ENCODE results near the gene LENEP. TPM values are rescaled to one million over a fixed set of nuclear protein-coding genes. Genes with fewer than 3 reads are reported as not detected.

Gene LENEP
- total RNA-seq, 1 donor from 2014 or later, result not detected

GRCh38 chr1:154998818-154999570 lies 5.6 kb downstream of the LENEP start:
- Histone ChIP-seq H3K4me2 (peak overlapping the region; percentile 82), H3K27me3 (no peaks in the 10 kb centered on the region), H3F3A (ENCODE audit: low read depth) (peaks cover 43% of the 10 kb centered on the region), H3K36me3 (no peaks in the 10 kb centered on the region), H3K4me3 (peak overlapping the region; percentile 72), H3K4me1 (peaks cover 13% of the 10 kb centered on the region), H3K79me2 (ENCODE audit: low read depth) (peaks cover 14% of the 10 kb centered on the region), H3K9me3 (ENCODE audit: low read depth) (no peaks in the 10 kb centered on the region), H2AFZ (replicated peaks) (no peak overlapping the region), H4K20me1 (ENCODE audit: low read depth) (no peaks in the 10 kb centered on the region), H3K9ac (no peak overlapping the region), H3K27ac (no peak overlapping the region)
- Mint-ChIP-seq H3K36me3 (no peaks in the 10 kb centered on the region), H3K27me3 (ENCODE audit: insufficient read depth, low read depth) (peaks cover 4% of the 10 kb centered on the region), H3K9me3 (no peaks in the 10 kb centered on the region), H3K4me3 (peak overlapping the region; percentile 83), H3K4me1 (peaks cover 25% of the 10 kb centered on the region), H3K27ac (peak overlapping the region; percentile 94)
- TF ChIP-seq EZH2phosphoT487 (IDR thresholded peaks at IDR 0.05), result no peak
- peak; percentile 92 for TF ChIP-seq CTCF (IDR thresholded peaks at IDR 0.05)
- TF ChIP-seq EZH2 (IDR thresholded peaks at IDR 0.05), result no peak
- DNase-seq (ENCODE audit: low spot score), result peak; percentile 84

- TF ChIP-seq CTCF (IDR thresholded peaks at IDR 0.05) (no peak), EZH2phosphoT487 (IDR thresholded peaks at IDR 0.05) (no peak), EZH2 (IDR thresholded peaks at IDR 0.05) (no peak)
- H3F3A ChIP-seq (ENCODE audit: low read depth), result peaks cover 43% of the 10 kb centered on the region
- no peaks in the 10 kb centered on the region for H3K27me3 ChIP-seq
- peaks cover 22% of the 10 kb centered on the region for H3K79me2 ChIP-seq (ENCODE audit: low read depth)
- peak; percentile 76 for DNase-seq (ENCODE audit: low spot score)
- Mint-ChIP-seq H3K4me3 (peak overlapping the region; percentile 92), H3K27ac (peak overlapping the region; percentile 44), H3K4me1 (peaks cover 32% of the 10 kb centered on the region), H3K27me3 (ENCODE audit: insufficient read depth, low read depth) (peaks cover 4% of the 10 kb centered on the region), H3K36me3 (no peaks in the 10 kb centered on the region), H3K9me3 (peaks cover 2% of the 10 kb centered on the region)
- peak overlapping the region; percentile 41 for H3K27ac ChIP-seq
- H3K4me2 ChIP-seq, result peak overlapping the region; percentile 82
- H3K4me1 ChIP-seq, result peaks cover 20% of the 10 kb centered on the region
- H3K4me3 ChIP-seq, result peak overlapping the region; percentile 72
- H4K20me1 ChIP-seq (ENCODE audit: low read depth), result no peaks in the 10 kb centered on the region
- H3K36me3 ChIP-seq, result no peaks in the 10 kb centered on the region
- no peak overlapping the region for H3K9ac ChIP-seq
- H3K9me3 ChIP-seq (ENCODE audit: low read depth), result no peaks in the 10 kb centered on the region
- no peak overlapping the region for H2AFZ ChIP-seq (replicated peaks)
Measured at GRCh38 chr1:154999571-155000410, 6.4 kb downstream of the LENEP start.

- no peak for DNase-seq (ENCODE audit: low spot score)
- no peaks in the 10 kb centered on the region for H3K9me3 ChIP-seq (ENCODE audit: low read depth)
- H3K9ac ChIP-seq, result no peak overlapping the region
- H3K4me1 ChIP-seq, result peaks cover 20% of the 10 kb centered on the region
- H3K27me3 ChIP-seq, result no peaks in the 10 kb centered on the region
- H2AFZ ChIP-seq (replicated peaks), result no peak overlapping the region
- no peaks in the 10 kb centered on the region for H3K36me3 ChIP-seq
- peaks cover 2% of the 10 kb centered on the region for H3K9me3 Mint-ChIP-seq
- H3K36me3 Mint-ChIP-seq, result no peaks in the 10 kb centered on the region
- H3K4me3 ChIP-seq, result peak overlapping the region; percentile 72
- peak overlapping the region; percentile 37 for H3K27ac Mint-ChIP-seq
- H3K4me3 Mint-ChIP-seq, result peak overlapping the region; percentile 92
- H4K20me1 ChIP-seq (ENCODE audit: low read depth), result no peaks in the 10 kb centered on the region
- peaks cover 3% of the 10 kb centered on the region for H3K27me3 Mint-ChIP-seq (ENCODE audit: insufficient read depth, low read depth)
- peaks cover 43% of the 10 kb centered on the region for H3F3A ChIP-seq (ENCODE audit: low read depth)
- H3K4me2 ChIP-seq, result peak overlapping the region; percentile 82
- peaks cover 32% of the 10 kb centered on the region for H3K4me1 Mint-ChIP-seq
- H3K79me2 ChIP-seq (ENCODE audit: low read depth), result peaks cover 28% of the 10 kb centered on the region
- H3K27ac ChIP-seq, result peak overlapping the region; percentile 41
- TF ChIP-seq EZH2 (IDR thresholded peaks at IDR 0.05), result no peak
- no peak for TF ChIP-seq CTCF (IDR thresholded peaks at IDR 0.05)
- no peak for TF ChIP-seq EZH2phosphoT487 (IDR thresholded peaks at IDR 0.05)
Measured at GRCh38 chr1:155000411-155000725, 7.0 kb downstream of the LENEP start.

All from neural progenitor cell (in vitro differentiated cells).